Adipocyte (in vitro differentiated cells): ENCODE measurements around the gene SPATA24.
A peak's percentile ranks its signal among the peaks of the same experiment; 100 is the strongest.
"Not testable (repeated sequence)": the region's sequence is repeated elsewhere in the genome, so short reads cannot be mapped to it uniquely, and the experiment has no call there.

ENCODE experiments used
- DNase-seq: peaks from one replicate; pipeline ENCODE4 v3.0.0-alpha.2; 2015; ENCODE audit warnings: low read depth
- H3K27me3 ChIP-seq: replicated peaks from 2 replicates; pipeline ENCODE4 v1.7.0; 2013; ENCODE audit warnings: mild to moderate bottlenecking, low read length, moderate library complexity; ENCODE audit not compliant: control insufficient read depth, insufficient read depth
- H3K36me3 ChIP-seq: 2 replicates; pipeline ENCODE4 v1.7.0; 2013; ENCODE audit warnings: low read length, mild to moderate bottlenecking, moderate library complexity; ENCODE audit not compliant: control insufficient read depth, insufficient read depth, severe bottlenecking
- H3K4me1 ChIP-seq: 2 replicates; pipeline ENCODE4 v1.7.0; 2013; ENCODE audit warnings: mild to moderate bottlenecking, low read length, moderate library complexity; ENCODE audit not compliant: control insufficient read depth, insufficient read depth
- H3K4me3 ChIP-seq: 2 replicates; pipeline ENCODE4 v1.7.0; 2013; ENCODE audit warnings: mild to moderate bottlenecking, low read length, moderate library complexity
- H3K9ac ChIP-seq: 2 replicates; pipeline ENCODE4 v1.7.0; 2013; ENCODE audit warnings: mild to moderate bottlenecking, low read length, moderate library complexity
- H3K9me3 ChIP-seq: 2 replicates; pipeline ENCODE4 v1.7.0; 2013; ENCODE audit warnings: mild to moderate bottlenecking, low read length, moderate library complexity; ENCODE audit not compliant: control insufficient read depth

The SPATA24 gene, protein sequence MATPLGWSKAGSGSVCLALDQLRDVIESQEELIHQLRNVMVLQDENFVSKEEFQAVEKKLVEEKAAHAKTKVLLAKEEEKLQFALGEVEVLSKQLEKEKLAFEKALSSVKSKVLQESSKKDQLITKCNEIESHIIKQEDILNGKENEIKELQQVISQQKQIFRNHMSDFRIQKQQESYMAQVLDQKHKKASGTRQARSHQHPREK

GRCh38 chr5:139403787-139404483, at the start of gene SPATA24:
TSS of gene SPATA24 (minus strand) at chr5:139404089. CDS start at chr5:139404060, 29 bp downstream.
- peak within 1 kb of the TSS; percentile 80 for H3K4me3 ChIP-seq
- H3K9ac ChIP-seq, result peak within 1 kb of the TSS; percentile 81
- H3K4me1 ChIP-seq, result peaks cover 7% of the 10 kb centered on the region
- H3K27me3 ChIP-seq, result no peaks in the 10 kb centered on the region
- no peaks in the 10 kb centered on the region for H3K36me3 ChIP-seq
- peak; percentile 99 for DNase-seq
- H3K9me3 ChIP-seq, result no peaks in the 10 kb centered on the region

DNA sequence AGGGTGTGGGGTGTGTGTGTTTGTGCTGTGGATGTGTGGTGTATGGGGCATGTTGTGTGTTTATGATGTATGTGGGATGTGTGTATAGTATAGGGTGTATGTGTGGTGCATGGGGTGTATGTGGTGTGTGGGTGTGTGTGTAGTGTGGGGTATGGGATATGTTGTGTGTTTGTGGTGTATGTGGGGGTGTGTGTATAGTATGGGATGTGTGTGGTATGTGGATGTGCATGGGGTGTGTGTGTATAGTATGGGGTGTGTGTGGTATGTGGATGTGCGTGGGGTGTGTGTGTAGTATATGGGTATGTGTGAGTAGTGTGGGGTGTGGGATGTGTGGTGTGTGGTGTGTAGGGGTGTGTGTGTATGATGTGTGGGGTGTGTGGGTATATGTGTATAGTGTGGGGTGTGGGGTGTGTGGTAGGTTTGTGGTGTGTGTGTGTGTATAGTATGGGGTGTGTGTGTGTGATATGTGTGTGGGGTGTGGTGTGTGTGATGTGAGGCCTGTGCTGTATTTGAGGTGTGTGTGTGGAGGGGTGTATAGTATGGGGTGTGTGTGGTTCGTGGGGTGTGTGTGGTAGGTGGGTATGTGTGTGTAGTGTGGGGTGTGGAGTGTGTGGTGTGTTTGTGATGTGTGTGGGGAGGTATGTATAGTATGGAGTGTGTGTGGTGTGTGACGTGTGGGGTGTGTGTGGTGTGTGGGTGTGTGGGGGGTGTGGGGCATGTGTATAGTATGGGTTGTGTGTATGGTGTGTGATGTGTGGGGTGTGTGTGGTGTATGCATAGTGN, 48.2 kb upstream of the SPATA24 start:
- no peak for DNase-seq
- no peaks in the 10 kb centered on the region for H3K9me3 ChIP-seq
- peaks cover 6% of the 10 kb centered on the region for H3K4me1 ChIP-seq
- no peak overlapping the region for H3K4me3 ChIP-seq
- H3K27me3 ChIP-seq, result no peaks in the 10 kb centered on the region
- H3K9ac ChIP-seq, result no peak overlapping the region
- no peaks in the 10 kb centered on the region for H3K36me3 ChIP-seq

- Histone ChIP-seq H3K9ac (no peak overlapping the region), H3K36me3 (no peaks in the 10 kb centered on the region), H3K27me3 (no peaks in the 10 kb centered on the region), H3K9me3 (no peaks in the 10 kb centered on the region), H3K4me1 (peaks cover 8% of the 10 kb centered on the region), H3K4me3 (no peak overlapping the region)
- no peak for DNase-seq
Measured at GRCh38 chr5:139451176-139451575, 47.3 kb upstream of the SPATA24 start.

DNA sequence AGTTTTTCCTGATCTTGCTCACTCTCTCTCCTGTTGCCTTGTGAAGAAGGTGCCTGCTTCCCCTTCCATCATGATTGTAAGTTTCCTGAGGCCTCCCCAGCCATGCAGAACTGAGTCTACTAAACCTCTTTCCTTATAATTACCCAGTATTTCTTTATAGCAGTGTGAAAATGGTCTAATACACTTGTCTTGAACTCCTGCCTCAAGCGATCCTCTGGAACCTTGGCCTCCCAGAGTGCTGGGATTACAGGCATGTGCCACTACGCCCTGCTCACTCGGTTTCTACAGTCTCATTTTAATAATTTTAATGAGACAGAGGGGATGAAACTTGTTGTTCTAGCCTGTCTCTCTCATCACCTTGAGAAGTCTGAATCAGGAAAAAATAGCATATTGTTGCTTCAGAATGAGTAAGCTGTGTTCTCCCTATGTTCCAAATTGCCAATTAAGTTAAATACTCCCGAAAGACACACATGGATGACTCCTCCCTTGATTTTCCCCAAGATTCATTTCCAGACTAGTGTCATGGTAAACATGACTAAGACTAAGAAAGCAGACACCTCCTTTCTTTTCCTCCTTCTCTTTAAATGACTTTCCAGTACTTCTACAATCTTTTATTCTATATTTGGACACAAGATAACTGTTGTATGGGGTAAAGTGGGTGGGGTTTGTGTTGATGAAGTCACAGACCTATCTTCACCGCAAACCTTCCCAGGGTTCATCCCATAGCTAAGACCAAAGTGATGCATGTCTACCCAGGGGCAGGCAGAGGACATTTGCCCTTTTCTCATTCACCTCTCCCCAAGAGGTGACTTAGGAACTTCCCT, 43.3 kb upstream of the SPATA24 start:
- Histone ChIP-seq H3K9ac (no peak overlapping the region), H3K27me3 (no peaks in the 10 kb centered on the region), H3K4me1 (peaks cover 8% of the 10 kb centered on the region), H3K9me3 (no peaks in the 10 kb centered on the region), H3K36me3 (no peaks in the 10 kb centered on the region), H3K4me3 (no peak overlapping the region)
- no peak for DNase-seq

DNA sequence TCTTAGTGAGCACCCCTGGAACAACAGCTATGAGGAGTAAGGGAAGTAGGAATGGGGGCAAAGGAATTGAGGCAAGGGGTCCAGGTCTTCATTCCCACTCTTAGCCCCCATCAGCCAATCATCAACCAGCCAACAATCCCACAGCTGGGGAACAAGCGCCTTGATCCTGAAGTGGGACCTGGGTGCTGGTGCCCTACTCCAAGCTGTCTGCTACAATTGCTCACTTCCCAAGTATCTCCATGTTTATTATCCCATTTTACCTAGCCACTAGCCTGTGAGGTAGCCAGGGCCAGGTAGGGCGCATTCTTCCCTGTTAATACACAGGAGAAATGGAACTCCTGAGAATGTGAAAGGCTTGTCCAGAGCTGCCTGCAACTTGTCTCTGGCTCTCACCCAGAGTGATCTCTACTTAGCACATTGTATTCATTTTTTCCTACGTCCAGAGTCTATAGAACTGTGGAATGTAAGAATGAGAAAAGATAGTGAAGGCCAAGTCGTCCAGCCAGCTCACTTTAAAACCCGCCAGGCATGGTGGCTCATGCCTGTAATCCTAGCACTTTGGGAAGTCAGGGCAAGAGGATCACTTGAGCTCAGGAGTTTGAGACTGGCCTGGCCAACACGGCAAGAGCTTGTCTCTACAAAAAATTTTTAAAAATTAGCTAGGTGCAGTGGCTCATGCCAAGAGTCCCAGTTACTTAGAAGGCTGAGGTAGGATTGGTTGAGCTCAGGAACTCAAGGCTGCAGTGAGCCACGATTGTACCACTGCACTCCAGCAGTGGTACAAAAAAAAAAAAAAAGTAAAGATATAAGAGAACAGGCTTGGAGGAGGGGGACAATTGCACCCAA, 41.7 kb upstream of the SPATA24 start:
- Histone ChIP-seq H3K36me3 (no peaks in the 10 kb centered on the region), H3K4me1 (peaks cover 8% of the 10 kb centered on the region), H3K27me3 (no peaks in the 10 kb centered on the region), H3K9me3 (no peaks in the 10 kb centered on the region), H3K9ac (no peak overlapping the region), H3K4me3 (no peak overlapping the region)
- DNase-seq, result peak; percentile 70

DNA sequence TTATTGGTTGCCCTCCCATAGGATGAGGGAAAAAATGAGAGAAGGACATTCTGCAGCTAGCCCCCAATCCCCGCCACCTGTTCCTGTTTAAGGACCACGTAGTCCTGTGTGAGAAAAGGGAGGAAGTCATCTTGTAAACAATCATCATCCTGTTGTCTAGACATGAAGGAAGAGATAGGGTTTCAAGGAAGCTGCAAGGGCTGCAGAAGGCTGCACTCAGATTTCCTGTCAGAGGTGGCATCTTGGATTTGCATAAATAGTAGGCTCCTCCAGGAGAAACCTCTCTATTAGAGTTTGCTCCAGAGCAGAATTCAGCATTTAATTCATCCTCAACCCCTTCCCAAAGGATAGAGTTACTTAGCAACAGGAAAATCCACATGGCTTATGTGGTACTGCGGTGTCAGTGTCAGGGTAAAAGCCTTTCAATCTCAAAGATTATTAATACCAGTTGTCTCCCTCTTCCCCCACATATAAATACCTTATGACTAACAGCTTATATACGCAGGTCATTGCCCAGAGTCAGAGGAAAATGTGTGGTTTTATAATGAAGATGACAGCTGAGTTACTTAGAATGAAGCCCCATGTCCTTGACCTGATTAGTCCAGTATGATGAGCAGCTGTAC, 40.1 kb upstream of the SPATA24 start:
- H3K4me3 ChIP-seq, result no peak overlapping the region
- H3K9me3 ChIP-seq, result no peaks in the 10 kb centered on the region
- H3K4me1 ChIP-seq, result peaks cover 12% of the 10 kb centered on the region
- DNase-seq, result peak; percentile 47
- no peaks in the 10 kb centered on the region for H3K36me3 ChIP-seq
- H3K27me3 ChIP-seq, result no peaks in the 10 kb centered on the region
- H3K9ac ChIP-seq, result no peak overlapping the region

GRCh38 chr5:139440416-139440815, 36.5 kb upstream of the SPATA24 start:
- H3K4me1 ChIP-seq, H3K27me3 ChIP-seq, DNase-seq, H3K36me3 ChIP-seq, H3K9me3 ChIP-seq, H3K9ac ChIP-seq, H3K4me3 ChIP-seq: not testable (repeated sequence)

DNA sequence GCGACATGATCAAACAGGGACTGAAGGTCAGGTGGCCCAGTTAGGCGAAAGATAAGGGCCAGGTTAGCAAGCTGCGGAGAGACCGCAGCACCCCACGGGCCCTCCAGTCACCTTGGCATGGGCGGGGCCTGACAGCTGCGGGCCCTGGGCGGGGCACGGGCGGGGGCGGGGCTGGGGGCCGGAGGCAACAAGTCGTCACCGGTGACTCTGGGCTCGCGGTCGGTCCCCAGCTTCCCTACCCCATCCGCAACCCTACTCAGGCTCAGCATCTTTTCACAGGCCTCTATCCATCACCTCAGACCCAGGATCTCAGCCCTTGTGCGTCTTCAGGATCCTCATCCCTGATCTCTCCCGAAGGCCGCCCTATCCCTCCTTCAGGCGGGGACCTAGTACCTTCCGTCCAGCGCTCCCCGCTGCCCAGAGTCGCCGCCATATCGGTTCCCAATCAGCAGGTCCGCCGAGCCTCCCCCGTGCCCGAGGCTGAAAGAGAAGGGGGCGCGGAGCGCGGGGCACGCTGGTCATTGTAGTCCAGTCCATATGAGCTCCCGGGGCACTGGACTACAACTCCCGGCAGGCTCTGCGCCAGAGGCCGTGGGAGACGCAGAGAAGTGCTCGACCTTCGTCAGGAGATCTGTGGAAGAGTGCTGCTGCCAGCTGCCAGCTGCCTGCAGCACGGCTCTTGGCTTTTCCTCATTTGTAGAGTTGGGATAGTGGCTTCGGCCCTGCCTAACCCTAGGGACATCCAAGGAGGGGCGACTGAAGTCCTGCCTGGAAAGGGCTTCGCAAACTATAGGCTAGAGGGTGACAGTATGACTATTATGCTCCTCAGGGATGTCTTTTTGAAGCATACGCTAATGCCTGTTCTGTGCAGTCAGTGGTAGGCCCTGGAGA, 35.4 kb upstream of the SPATA24 start, which contains the start of gene DNAJC18:
TSS of gene DNAJC18 (minus strand) at position 513 of the 891 bp plus-strand sequence. CDS start at position 433, 80 bp downstream.
- Histone ChIP-seq H3K4me3 (peak within 1 kb of the TSS; percentile 97), H3K9me3 (no peaks in the 10 kb centered on the region), H3K36me3 (no peaks in the 10 kb centered on the region), H3K4me1 (peaks cover 6% of the 10 kb centered on the region), H3K27me3 (no peaks in the 10 kb centered on the region), H3K9ac (peak within 1 kb of the TSS; percentile 94)
- DNase-seq, result peak; percentile 97

DNA sequence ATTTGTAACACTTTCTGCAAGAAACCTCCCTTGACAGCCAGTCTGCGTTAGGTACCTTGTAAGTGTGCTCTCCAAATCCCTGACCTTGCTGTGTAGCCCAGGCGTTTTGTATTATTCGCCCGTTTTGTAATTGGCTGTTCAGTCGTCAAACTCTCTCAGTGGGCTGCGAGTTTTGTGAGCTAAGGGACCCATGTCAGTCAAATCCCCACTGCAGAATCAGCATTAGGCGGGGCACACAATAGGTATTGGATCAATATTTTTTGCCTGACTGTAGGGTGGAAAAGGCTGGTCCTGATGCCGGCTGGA, 34.8 kb upstream of the SPATA24 start:
- peak overlapping the region; percentile 97 for H3K4me3 ChIP-seq
- DNase-seq, result no peak
- no peaks in the 10 kb centered on the region for H3K27me3 ChIP-seq
- peak overlapping the region; percentile 94 for H3K9ac ChIP-seq
- peaks cover 6% of the 10 kb centered on the region for H3K4me1 ChIP-seq
- H3K9me3 ChIP-seq, result no peaks in the 10 kb centered on the region
- no peaks in the 10 kb centered on the region for H3K36me3 ChIP-seq
